Cardiac muscle cell (in vitro differentiated cells and primary cell): ENCODE results near the gene SLC37A4. TPM values are rescaled to one million over a fixed set of nuclear protein-coding genes. Genes with fewer than 3 reads are reported as not detected.

Experiments
- DNase-seq, 2 donors: peaks; one replicate each; pipeline versions ENCODE4 v3.0.0 to v3.0.0-alpha.2; 2010 to 2017; ENCODE audit warnings: low read depth in 1 of 2, low spot score in 1 of 2
- H3K27ac ChIP-seq: fragments of 200-600 bp; sonication (generic); 2 replicates; pipeline ENCODE4 v1.5.1; 2016
- H3K27me3 ChIP-seq: fragments of 200-600 bp; sonication (generic); 2 replicates; pipeline ENCODE4 v1.6.0; 2016; ENCODE audit warnings: control low read depth
- H3K36me3 ChIP-seq: fragments of 200-600 bp; sonication (generic); 2 replicates; pipeline ENCODE4 v1.5.1; 2016; ENCODE audit warnings: control low read depth
- H3K4me1 ChIP-seq: fragments of 200-600 bp; sonication (generic); 2 replicates; pipeline ENCODE4 v1.8.1; 2017; ENCODE audit warnings: low read depth, mild to moderate bottlenecking, mixed run types
- H3K4me3 ChIP-seq: fragments of 200-600 bp; sonication (generic); 2 replicates; pipeline ENCODE4 v1.5.1; 2016; ENCODE audit warnings: mild to moderate bottlenecking
- H3K9me3 ChIP-seq: fragments of 200-600 bp; sonication (generic); 2 replicates; pipeline ENCODE4 v1.5.1; 2017; ENCODE audit warnings: low read depth, mild to moderate bottlenecking, control low read depth
- CTCF ChIP-seq: IDR thresholded peaks from 2 replicates; pipeline ENCODE4 v1.5.1; 2012; ENCODE audit warnings: low read depth, mild to moderate bottlenecking, low read length
- polyA plus RNA-seq: library from polyadenylated mRNA; unstranded; fragments of >200 nt; fragmentation: Nextera tagmentation; extraction: Ambion mirVana; gene quantifications from 2 replicates; pipeline ENCODE4 v1.2.1, GENCODE V29; 2016
- total RNA-seq: library from RNA; depleted of rRNA; stranded (reverse); fragments of >200 nt; gene quantifications from 2 replicates; pipeline ENCODE4 v1.2.3, GENCODE V29; 2016

The SLC37A4 gene
- total and polyA plus RNA-seq, 2 experiments from 2014 or later: 36.7 to 41.4 TPM

GRCh38 chr11:119054418-119054817 lies 23.7 kb upstream of the SLC37A4 start:
- Histone ChIP-seq H3K4me1 (peaks cover 5% of the 10 kb centered on the region), H3K27me3 (no peaks in the 10 kb centered on the region), H3K27ac (no peak overlapping the region), H3K9me3 (no peaks in the 10 kb centered on the region), H3K36me3 (peaks cover 49% of the 10 kb centered on the region), H3K4me3 (no peak overlapping the region)
- DNase-seq: no peak
- TF ChIP-seq CTCF: no peak

GRCh38 chr11:119052163-119052814 lies 21.6 kb upstream of the SLC37A4 start:
- H3K27me3 ChIP-seq: no peaks in the 10 kb centered on the region
- no peak overlapping the region for H3K4me3 ChIP-seq
- H3K9me3 ChIP-seq: no peaks in the 10 kb centered on the region
- H3K36me3 ChIP-seq: peaks cover 63% of the 10 kb centered on the region
- DNase-seq: no peak
- no peak for TF ChIP-seq CTCF
- peaks cover 5% of the 10 kb centered on the region for H3K4me1 ChIP-seq
- H3K27ac ChIP-seq: no peak overlapping the region

GRCh38 chr11:119051440-119052162 lies 20.9 kb upstream of the SLC37A4 start:
- Histone ChIP-seq H3K4me3 (no peak overlapping the region), H3K27ac (no peak overlapping the region), H3K36me3 (peaks cover 70% of the 10 kb centered on the region), H3K27me3 (no peaks in the 10 kb centered on the region), H3K4me1 (peaks cover 5% of the 10 kb centered on the region), H3K9me3 (no peaks in the 10 kb centered on the region)
- DNase-seq: no peak
- no peak for TF ChIP-seq CTCF

GRCh38 chr11:119049081-119049480 lies 18.4 kb upstream of the SLC37A4 start:
- Histone ChIP-seq H3K27me3 (no peaks in the 10 kb centered on the region), H3K27ac (no peak overlapping the region), H3K4me3 (no peak overlapping the region), H3K36me3 (peaks cover 69% of the 10 kb centered on the region), H3K4me1 (no peaks in the 10 kb centered on the region), H3K9me3 (no peaks in the 10 kb centered on the region)
- no peak for DNase-seq
- no peak for TF ChIP-seq CTCF

- H3K4me3 ChIP-seq: no peak overlapping the region
- H3K9me3 ChIP-seq: no peaks in the 10 kb centered on the region
- no peak for TF ChIP-seq CTCF
- no peak for DNase-seq
- no peaks in the 10 kb centered on the region for H3K27me3 ChIP-seq
- H3K4me1 ChIP-seq: no peaks in the 10 kb centered on the region
- H3K36me3 ChIP-seq: peaks cover 64% of the 10 kb centered on the region
- H3K27ac ChIP-seq: no peak overlapping the region
These were observed 18.0 kb upstream of the SLC37A4 start for GRCh38 chr11:119048644-119049043.
